NK-92 treated with Interleukin-12 subunit alpha and Interleukin-12 subunit beta, amount 100 ng/mL, for 24 hours (cell line): ENCODE data around the gene SLC29A4.
"Not testable (repeated sequence)": the region's sequence is repeated elsewhere in the genome, so short reads cannot be mapped to it uniquely, and the experiment has no call there.

ENCODE experiments used
- DNase-seq: peaks from one replicate; lab custom pipeline; 2025; lab: John Stamatoyannopoulos, UW

The SLC29A4 gene

GRCh38 chr7:5296015-5296610, 13.4 kb downstream of the SLC29A4 start:
- no peak for DNase-seq

- DNase-seq = no peak
Measured at GRCh38 chr7:5296611-5297226, 14.0 kb downstream of the SLC29A4 start.

GRCh38 chr7:5300366-5300765, 17.6 kb downstream of the SLC29A4 start:
- DNase-seq = no peak

- DNase-seq = no peak
Measured at GRCh38 chr7:5302577-5302976, 19.8 kb downstream of the SLC29A4 start.

GRCh38 chr7:5303061-5303460, 20.3 kb downstream of the SLC29A4 start:
- DNase-seq = no peak

GRCh38 chr7:5303591-5304505, 21.1 kb downstream of the SLC29A4 start:
- no peak for DNase-seq

- DNase-seq = not testable (repeated sequence)
Measured at GRCh38 chr7:5305050-5305449, 22.3 kb downstream of the SLC29A4 start.

- DNase-seq = not testable (repeated sequence)
Measured at GRCh38 chr7:5307221-5308142, 24.7 kb downstream of the SLC29A4 start.

GRCh38 chr7:5309146-5309545, 26.4 kb downstream of the SLC29A4 start:
- no peak for DNase-seq

- no peak for DNase-seq
Measured at GRCh38 chr7:5310822-5311405, 28.2 kb downstream of the SLC29A4 start.

GRCh38 chr7:5312276-5313070, 29.7 kb downstream of the SLC29A4 start:
- not testable (repeated sequence) for DNase-seq

- not testable (repeated sequence) for DNase-seq
Measured at GRCh38 chr7:5313076-5313885, 30.5 kb downstream of the SLC29A4 start.

- no peak for DNase-seq
Measured at GRCh38 chr7:5314864-5315263, 32.1 kb downstream of the SLC29A4 start.

- DNase-seq = no peak
Measured at GRCh38 chr7:5315761-5316160, 33.0 kb downstream of the SLC29A4 start.

GRCh38 chr7:5318613-5319012, 35.9 kb downstream of the SLC29A4 start:
- DNase-seq = not testable (repeated sequence)

GRCh38 chr7:5320391-5320790, 37.6 kb downstream of the SLC29A4 start:
- DNase-seq = no peak

- DNase-seq = no peak
Measured at GRCh38 chr7:5320802-5321396, 38.2 kb downstream of the SLC29A4 start.

GRCh38 chr7:5322621-5323410, 40.1 kb downstream of the SLC29A4 start:
- no peak for DNase-seq
